ENCODE results near the gene ATP11B.

GRCh38 chr3:182904164-182904563 is 110.9 kb downstream of the ATP11B start:
- TF ChIP-seq, protein P1, sequence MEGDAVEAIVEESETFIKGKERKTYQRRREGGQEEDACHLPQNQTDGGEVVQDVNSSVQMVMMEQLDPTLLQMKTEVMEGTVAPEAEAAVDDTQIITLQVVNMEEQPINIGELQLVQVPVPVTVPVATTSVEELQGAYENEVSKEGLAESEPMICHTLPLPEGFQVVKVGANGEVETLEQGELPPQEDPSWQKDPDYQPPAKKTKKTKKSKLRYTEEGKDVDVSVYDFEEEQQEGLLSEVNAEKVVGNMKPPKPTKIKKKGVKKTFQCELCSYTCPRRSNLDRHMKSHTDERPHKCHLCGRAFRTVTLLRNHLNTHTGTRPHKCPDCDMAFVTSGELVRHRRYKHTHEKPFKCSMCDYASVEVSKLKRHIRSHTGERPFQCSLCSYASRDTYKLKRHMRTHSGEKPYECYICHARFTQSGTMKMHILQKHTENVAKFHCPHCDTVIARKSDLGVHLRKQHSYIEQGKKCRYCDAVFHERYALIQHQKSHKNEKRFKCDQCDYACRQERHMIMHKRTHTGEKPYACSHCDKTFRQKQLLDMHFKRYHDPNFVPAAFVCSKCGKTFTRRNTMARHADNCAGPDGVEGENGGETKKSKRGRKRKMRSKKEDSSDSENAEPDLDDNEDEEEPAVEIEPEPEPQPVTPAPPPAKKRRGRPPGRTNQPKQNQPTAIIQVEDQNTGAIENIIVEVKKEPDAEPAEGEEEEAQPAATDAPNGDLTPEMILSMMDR (IDR thresholded peaks at IDR 0.05) = no peak
- TF ChIP-seq POLR2A (IDR thresholded peaks at IDR 0.05) = no peak

Measured in thyroid gland (tissue), 4 donors.